ENCODE results near the gene DHX34.
"Not testable (repeated sequence)": the region's sequence is repeated elsewhere in the genome, so short reads cannot be mapped to it uniquely, and the experiment has no call there.

The DHX34 gene

GRCh38 chr19:47390533-47391488, 41.7 kb downstream of the DHX34 start:
- no peak for DNase-seq

DNA sequence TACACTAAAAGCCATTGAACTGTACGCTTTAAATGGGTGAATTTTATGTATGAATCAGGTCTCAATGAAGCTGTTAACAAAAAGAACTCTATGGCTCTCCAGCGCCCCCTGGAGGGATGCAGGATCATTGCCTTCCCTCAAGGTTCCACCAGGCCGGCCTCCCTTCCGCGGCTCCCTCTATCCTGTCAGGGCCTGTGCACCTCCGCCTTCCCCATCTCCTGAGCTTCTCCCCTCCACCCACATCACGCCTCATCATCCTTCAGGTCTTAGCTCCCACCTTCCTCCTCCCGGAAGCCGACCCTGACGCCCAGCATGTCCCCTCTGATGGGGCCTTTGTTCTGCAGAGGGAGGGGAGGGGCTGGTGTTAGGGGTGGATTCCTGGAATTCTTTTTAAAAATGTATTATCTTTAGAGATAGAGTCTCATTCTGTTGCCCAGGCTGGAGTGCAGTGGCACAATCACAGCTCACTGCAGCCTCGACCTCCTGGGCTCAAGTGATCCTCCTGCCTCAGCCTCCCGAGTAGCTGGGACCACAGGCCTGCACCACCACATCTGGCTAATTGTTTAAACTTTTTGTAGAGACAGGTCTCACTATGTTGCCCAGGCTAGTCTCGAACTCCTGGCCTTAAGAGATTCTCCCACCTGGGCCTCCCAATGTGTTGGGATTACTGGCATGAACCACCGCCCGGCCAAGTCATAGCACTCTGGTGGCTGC, 42.6 kb downstream of the DHX34 start:
- peak; percentile 21 for DNase-seq

GRCh38 chr19:47398707-47399597, 49.8 kb downstream of the DHX34 start:
- DNase-seq, result no peak

GRCh38 chr19:47402504-47402903, 53.4 kb downstream of the DHX34 start:
- no peak for DNase-seq

GRCh38 chr19:47404334-47405196, 55.5 kb downstream of the DHX34 start:
- no peak for DNase-seq

DNA sequence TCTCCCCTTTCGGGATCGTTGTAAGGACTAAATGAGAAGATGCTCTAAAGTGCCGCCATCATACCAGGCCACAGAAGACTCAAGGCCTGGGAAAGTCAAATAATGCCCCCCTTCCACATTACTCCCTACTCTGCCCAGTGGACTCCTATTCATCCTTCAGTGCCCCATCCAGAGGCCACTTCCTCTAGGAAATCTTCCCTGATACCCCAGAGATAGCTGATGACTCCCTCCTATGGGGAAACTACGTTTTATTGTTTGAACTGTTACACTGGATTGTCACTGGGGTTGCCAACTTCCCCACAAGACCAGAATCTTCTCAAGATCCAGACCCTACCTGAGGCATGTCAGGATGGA, 56.1 kb downstream of the DHX34 start:
- no peak for DNase-seq

GRCh38 chr19:47405854-47406417, 56.8 kb downstream of the DHX34 start:
- DNase-seq, result no peak

DNA sequence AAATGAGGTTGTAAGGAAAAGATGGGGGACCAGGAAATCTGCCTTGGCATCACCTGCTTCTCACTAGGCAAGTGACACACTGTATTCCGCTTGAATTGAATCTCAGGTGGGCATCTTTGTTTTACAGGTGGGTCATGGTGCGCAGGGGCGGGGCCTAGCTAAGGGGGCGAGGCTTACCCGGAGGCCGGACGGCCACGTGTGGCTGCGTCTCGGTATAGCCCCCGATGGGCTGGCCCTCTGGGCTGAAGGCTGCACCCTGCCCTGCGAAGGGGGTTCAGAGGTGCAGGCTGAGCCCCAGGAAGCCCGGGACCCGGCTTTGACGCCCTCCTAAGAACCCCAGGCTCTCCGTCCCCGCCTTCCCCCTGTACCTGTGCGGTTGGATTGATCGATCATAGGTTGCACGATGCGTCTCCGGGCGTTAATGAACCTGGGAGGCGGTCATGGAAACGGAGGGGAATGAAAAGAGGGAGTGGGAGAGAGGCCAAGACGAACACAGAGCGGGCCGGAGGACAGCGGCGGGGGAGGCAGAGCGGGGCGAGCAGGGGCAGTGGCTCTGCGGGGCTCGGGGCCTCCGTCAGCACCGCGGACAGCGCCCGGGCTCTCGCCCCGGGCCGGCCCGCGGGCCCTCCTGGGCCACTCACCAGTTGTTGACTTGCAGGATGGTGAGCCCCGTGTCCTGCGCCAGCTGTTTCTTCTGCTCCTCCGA, 57.7 kb downstream of the DHX34 start:
- DNase-seq, result no peak

DNA sequence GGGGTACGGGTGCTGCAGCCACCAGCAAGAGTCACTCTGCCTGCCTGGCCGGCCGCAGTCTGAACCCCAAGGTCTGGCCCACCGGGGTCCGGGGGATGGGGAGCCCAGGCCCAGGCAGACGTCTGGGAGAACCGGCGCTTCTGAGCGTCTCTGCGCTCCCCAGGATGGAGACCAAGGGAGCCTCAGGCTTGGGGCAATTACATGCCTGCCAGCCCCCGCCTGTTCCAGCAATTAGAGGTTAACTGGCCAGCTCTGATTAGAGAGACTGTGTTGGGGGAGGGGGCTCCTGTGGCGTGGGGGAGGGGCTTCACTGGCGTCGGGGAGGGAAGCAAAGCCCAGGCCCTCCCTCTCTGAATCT, 58.3 kb downstream of the DHX34 start:
- no peak for DNase-seq

DNA sequence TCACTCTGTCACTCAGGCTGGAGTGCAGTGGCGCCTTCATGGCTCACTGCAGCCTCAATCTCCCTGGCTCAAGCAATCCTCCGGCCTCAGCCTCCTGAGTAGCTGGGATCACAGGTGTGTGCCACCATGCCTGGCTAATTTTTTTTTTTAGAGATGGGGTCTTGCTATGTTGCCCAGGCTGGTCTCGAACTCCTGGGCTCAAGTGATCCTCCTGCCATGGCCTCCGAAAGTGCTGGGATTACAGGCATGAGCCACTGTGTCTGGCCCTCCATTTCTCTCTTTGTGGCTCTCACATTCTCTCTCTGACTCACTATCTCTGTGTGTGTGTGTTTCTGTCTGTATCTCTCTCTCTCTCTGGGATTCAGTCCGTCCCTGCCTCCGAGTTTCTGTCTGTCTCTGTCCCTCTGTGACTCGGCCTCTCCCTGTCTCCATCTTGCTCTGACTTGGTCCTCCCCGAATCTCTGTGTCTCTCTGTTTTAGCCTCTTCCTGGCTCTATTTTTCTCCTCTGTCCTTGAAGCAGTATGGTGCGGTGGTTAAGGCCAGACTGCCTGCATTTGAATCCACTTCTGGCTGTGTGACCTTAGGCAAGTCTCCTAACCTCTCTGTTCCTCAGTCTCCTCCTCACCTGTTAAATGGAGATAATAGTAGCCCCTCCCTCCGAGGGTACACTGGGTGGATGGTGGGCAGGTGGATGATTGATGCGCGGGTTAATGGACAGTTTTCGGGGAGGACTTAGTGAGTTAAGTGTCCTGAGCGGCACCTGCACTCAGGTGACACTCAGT, 59.2 kb downstream of the DHX34 start:
- no peak for DNase-seq

DNA sequence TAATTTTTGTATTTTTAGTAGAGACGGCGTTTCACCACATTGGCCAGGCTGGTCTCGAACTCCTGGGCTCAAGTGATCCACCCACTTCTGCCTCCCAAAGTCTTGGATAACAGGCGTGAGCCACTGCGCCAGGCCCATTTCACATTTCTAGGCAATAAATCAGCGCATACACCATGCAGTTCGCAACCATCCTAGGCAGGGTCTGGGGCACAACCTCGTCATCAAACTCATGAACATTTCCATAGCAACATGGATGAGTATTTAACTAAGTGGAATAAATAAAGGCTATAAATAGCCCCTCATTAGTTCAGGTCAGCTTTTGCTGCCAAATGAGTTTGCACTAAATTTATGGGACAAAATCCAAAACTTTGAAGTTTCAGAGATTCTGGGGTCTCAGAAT, 62.0 kb downstream of the DHX34 start:
- DNase-seq, result no peak

DNA sequence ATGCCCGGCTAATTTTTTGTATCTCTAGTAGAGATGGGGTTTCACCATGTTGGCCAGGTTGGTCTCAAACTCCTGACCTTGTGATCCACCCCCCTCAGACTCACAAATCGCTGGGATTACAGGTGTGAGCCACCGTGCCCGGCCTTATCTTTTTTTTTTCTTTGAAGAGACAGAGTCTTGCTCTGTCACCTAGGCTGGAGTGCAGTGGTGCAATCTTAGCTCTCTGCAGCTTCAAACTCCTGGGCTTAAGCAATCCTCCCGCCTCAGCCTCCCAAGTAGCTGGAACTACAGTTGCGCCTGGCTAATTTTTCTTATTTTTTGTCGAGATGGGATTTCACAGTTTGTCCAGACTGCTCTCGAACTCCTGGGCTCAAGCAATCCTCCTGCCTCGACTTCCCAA, 62.6 kb downstream of the DHX34 start:
- DNase-seq, result not testable (repeated sequence)

DNA sequence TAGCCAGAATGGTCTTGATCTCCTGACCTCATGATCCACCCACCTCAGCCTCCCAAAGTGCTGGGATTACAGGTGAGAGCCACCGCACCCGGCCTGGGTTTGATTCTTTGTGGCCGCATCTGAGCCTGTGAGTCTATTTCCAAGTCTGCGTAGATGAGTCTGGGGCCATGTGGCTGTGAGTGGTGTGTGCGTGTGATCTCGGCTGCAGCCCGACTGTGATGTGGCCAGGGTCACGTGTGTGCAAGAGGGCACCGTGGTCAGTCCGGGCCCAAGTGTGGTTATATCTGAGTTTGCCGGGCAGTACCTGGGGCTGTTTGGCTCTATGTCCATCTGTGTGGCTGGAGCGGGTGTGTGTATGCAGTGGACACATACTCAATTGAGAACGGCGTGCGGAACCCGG, 64.8 kb downstream of the DHX34 start:
- no peak for DNase-seq

- DNase-seq, result peak; percentile 38
Measured at GRCh38 chr19:47414469-47414868, 65.4 kb downstream of the DHX34 start.

- DNase-seq, result no peak
Measured at GRCh38 chr19:47415953-47416642, 67.0 kb downstream of the DHX34 start.

DNA sequence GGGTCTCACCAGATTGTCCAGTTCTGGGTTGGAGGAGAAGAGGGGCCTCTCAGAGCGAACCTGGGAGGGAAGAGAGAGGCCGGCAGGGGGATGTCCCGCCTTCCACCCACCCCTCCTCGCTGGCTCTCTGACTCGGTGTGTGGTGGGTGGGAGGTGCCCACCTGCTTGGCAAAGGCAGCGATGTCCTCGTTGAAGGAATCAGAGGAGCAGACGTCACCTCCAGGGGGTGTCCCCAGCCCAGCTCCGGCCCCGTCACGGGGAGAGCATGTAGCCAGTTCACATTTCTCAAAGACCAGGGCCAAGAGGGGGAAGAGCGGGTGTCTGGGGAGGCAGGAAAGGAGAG, 67.5 kb downstream of the DHX34 start:
- no peak for DNase-seq

DNA sequence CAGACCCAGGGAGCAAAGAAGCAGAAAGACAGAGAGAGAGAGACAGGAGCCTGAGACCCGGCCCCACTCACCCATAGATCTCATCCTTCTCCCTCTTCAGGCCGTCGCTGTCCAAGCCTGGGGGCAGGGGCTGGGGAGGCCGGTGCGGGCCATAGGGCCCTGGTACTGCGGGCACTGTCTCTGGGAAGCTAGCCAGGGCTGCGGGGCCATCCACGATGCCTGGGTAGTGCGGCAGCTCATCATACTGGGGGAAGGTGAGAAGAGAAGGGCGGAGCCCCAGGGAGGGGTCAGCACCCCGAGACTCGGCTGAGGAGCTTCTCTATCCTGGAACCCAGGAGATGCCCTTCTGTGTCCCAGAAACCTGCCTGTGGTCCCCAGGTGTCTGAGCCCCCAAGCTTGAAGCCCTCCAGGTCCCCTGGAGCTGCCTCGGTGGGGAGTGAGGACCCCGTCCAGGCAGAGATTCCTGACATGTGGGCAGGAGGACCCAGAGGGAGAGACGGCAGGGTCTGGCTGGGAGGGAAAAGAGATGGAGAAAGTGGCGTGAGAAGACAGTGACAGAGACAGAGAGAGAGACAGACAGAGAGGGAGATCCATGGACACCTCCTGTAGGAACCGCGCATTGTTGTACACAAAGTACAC, 68.1 kb downstream of the DHX34 start:
- no peak for DNase-seq

GRCh38 chr19:47417746-47418691, 68.9 kb downstream of the DHX34 start:
- no peak for DNase-seq

Data from NCI-H2107 (cell line).